Sigmoid colon (tissue), 7 donors: ENCODE results near the gene THRA. TPM values are rescaled to one million over a fixed set of nuclear protein-coding genes. Genes with fewer than 3 reads are reported as not detected.

ENCODE experiments used
- DNase-seq: peaks from one replicate; pipeline ENCODE4 v3.0.0-alpha.2; 2019
- H3K27ac ChIP-seq, 4 donors: fragments of 200-600 bp; sonication (generic); one replicate each; pipeline ENCODE4 v1.5.1; 2016 to 2019; ENCODE audit warnings: mild to moderate bottlenecking in 1 of 4
- H3K27me3 ChIP-seq, 3 donors: fragments of 200-600 bp; sonication (generic); one replicate each; pipeline ENCODE4 v1.5.1; 2019; ENCODE audit warnings: mild to moderate bottlenecking in 1 of 3
- H3K36me3 ChIP-seq, 4 donors: fragments of 200-600 bp; sonication (generic); one replicate each; pipeline ENCODE4 v1.5.1; 2016 to 2019
- H3K4me1 ChIP-seq, 4 donors: fragments of 200-600 bp; sonication (generic); one replicate each; pipeline ENCODE4 v1.5.1; 2017 to 2019
- H3K4me3 ChIP-seq, 4 donors: fragments of 200-600 bp; sonication (generic); one replicate each; pipeline ENCODE4 v1.5.1; 2017 to 2019; ENCODE audit warnings: mild to moderate bottlenecking in 2 of 4, moderate library complexity in 1 of 4
- H3K9me3 ChIP-seq, 4 donors: fragments of 200-600 bp in 3 of 4; sonication (generic) in 3 of 4; one replicate each; pipeline versions ENCODE4 v1.5.1 to v1.6.1; 2013 to 2019
- CTCF ChIP-seq, 4 experiments: fragments of 450-650 bp in 3 of 4; fragments of 200-600 bp in 1 of 4; IDR thresholded peaks; one replicate each; pipeline ENCODE4 v1.5.1; 2016 to 2019; ENCODE audit warnings: antibody characterized with exemption in 4 of 4, mild to moderate bottlenecking in 3 of 4, moderate library complexity in 2 of 4
- EP300 ChIP-seq, 4 donors: sonication (generic); formaldehyde crosslinking; IDR thresholded peaks; one replicate each; pipeline ENCODE4 v1.6.1; 2017; ENCODE audit warnings: antibody characterized with exemption in 4 of 4
- POLR2A ChIP-seq, 2 donors: fragments of 450-650 bp; IDR thresholded peaks; one replicate each; pipeline ENCODE4 v1.6.1; 2016; ENCODE audit warnings: antibody characterized with exemption in 2 of 2, mild to moderate bottlenecking in 2 of 2, moderate library complexity in 2 of 2
- POLR2AphosphoS5 ChIP-seq, 4 donors: sonication (generic); formaldehyde crosslinking; IDR thresholded peaks; one replicate each; pipeline ENCODE4 v1.6.1; 2017; ENCODE audit warnings: antibody characterized with exemption in 4 of 4
- WGBS, 2 donors: extraction: QIAGEN DNeasy Blood & Tissue Kit; methylation state at CpG; one replicate each; pipeline ENCODE4 v1.1.7; 2013; 5-methylcytosine and 5-hydroxymethylcytosine counted together
- intact Hi-C: fragments of 100-400 bp; cut with DNase I; formaldehyde crosslinking; loops from one replicate; pipeline ENCODE4 v1.15.1; 2023
- polyA plus RNA-seq, 3 donors: library from polyadenylated mRNA; stranded (reverse); fragments of 200-250 nt; gene quantifications; one replicate each; pipeline ENCODE4 v1.2.3, GENCODE V29; 2013
- total RNA-seq, 4 donors: library from RNA; depleted of rRNA; stranded (reverse); fragments of >200 nt; gene quantifications; one replicate each; pipeline ENCODE4 v1.1.0, GENCODE V29; 2016
- donor health status: healthy with polysubstance abuse.
- donor health status: Bipolar disorder and iron deficiency.
- donor health status: healthy.

Gene THRA
- total and polyA plus RNA-seq, 7 donors = 25.4 to 86.1 (median 78.8) TPM

GRCh38 chr17:40068129-40068581, 5.4 kb downstream of the THRA start:
- no peaks in the 10 kb centered on the region for H3K9me3 ChIP-seq
- H3K27me3 ChIP-seq = no peaks in the 10 kb centered on the region
- DNase-seq = peak; percentile 71
- intact Hi-C loops = no loop called here
- peak overlapping the region in 3 of 4 donors; percentile 23 to 40 (median 34) for H3K4me3 ChIP-seq
- TF ChIP-seq CTCF (IDR thresholded peaks at IDR 0.05) = no peak
- no peak for TF ChIP-seq POLR2AphosphoS5 (IDR thresholded peaks at IDR 0.05)
- no peak for TF ChIP-seq EP300 (IDR thresholded peaks at IDR 0.05)
- no peak for TF ChIP-seq POLR2A (IDR thresholded peaks at IDR 0.05)
- H3K27ac ChIP-seq = peak overlapping the region; percentile 96 to 99 (median 98)
- WGBS, 2 donors = 24 to 60% methylated on average over 4 of the region's 4 CpGs
- H3K36me3 ChIP-seq = no peaks in the 10 kb centered on the region
- H3K4me1 ChIP-seq = peaks cover 0 to 95% (median 92%) of the 10 kb centered on the region in 4 donors

- TF ChIP-seq EP300 (IDR thresholded peaks at IDR 0.05) = no peak
- no peak for TF ChIP-seq POLR2AphosphoS5 (IDR thresholded peaks at IDR 0.05)
- no peak for TF ChIP-seq CTCF (IDR thresholded peaks at IDR 0.05)
- TF ChIP-seq POLR2A (IDR thresholded peaks at IDR 0.05) = no peak
- Histone ChIP-seq H3K9me3 (no peaks in the 10 kb centered on the region), H3K27ac (peak overlapping the region; percentile 96 to 99 (median 98)), H3K4me3 (peak overlapping the region; percentile 11 to 40 (median 28)), H3K36me3 (no peaks in the 10 kb centered on the region), H3K4me1 (peaks cover 0 to 99% (median 96%) of the 10 kb centered on the region in 4 donors), H3K27me3 (no peaks in the 10 kb centered on the region)
- WGBS, 2 donors = 11% methylated on average over 5 of the region's 5 CpGs
- no peak for DNase-seq
- intact Hi-C loops = no loop called here
Measured at GRCh38 chr17:40068584-40068916, 5.8 kb downstream of the THRA start.

GRCh38 chr17:40068917-40069750, 6.4 kb downstream of the THRA start:
- Histone ChIP-seq H3K4me3 (peak overlapping the region; percentile 34 to 40 (median 36)), H3K9me3 (no peaks in the 10 kb centered on the region), H3K4me1 (peaks cover 0 to 99% (median 98%) of the 10 kb centered on the region in 4 donors), H3K27me3 (no peaks in the 10 kb centered on the region), H3K27ac (peak overlapping the region; percentile 96 to 99 (median 98)), H3K36me3 (peaks cover 0 to 2% (median 0%) of the 10 kb centered on the region in 4 donors)
- DNase-seq = peak; percentile 99
- 3 to 8% methylated on average over 14 of the region's 14 CpGs for WGBS, 2 donors
- TF ChIP-seq POLR2A (IDR thresholded peaks at IDR 0.05) (no peak), EP300 (IDR thresholded peaks at IDR 0.05) (peak in 1 of 4 donors; percentile 74), POLR2AphosphoS5 (IDR thresholded peaks at IDR 0.05) (peak; percentile 44 to 87 (median 56)), CTCF (IDR thresholded peaks at IDR 0.05) (no peak)
- intact Hi-C loops = no loop called here

GRCh38 chr17:40069751-40070708, 7.3 kb downstream of the THRA start:
- intact Hi-C loops = no loop called here
- Histone ChIP-seq H3K27ac (peak overlapping the region; percentile 96 to 99 (median 98)), H3K4me3 (peak overlapping the region; percentile 34 to 40 (median 36)), H3K4me1 (peaks cover 0 to 99% (median 98%) of the 10 kb centered on the region in 4 donors), H3K36me3 (peaks cover 0 to 8% (median 6%) of the 10 kb centered on the region in 4 donors), H3K27me3 (no peaks in the 10 kb centered on the region), H3K9me3 (no peaks in the 10 kb centered on the region)
- TF ChIP-seq POLR2AphosphoS5 (IDR thresholded peaks at IDR 0.05) = peak in 2 of 4 donors; percentile 23 to 31
- peak in 3 of 4 experiments; percentile 39 to 61 (median 40) for TF ChIP-seq CTCF (IDR thresholded peaks at IDR 0.05)
- TF ChIP-seq EP300 (IDR thresholded peaks at IDR 0.05) = no peak
- peak; percentile 87 for DNase-seq
- 8 to 26% methylated on average over 14 of the region's 14 CpGs for WGBS, 2 donors
